Measurements from ENCODE around the gene CGAS.
"Not testable (repeated sequence)": the region's sequence is repeated elsewhere in the genome, so short reads cannot be mapped to it uniquely, and the experiment has no call there.

Gene CGAS

GRCh38 chr6:73452107-73452461 lies at the start of gene CGAS:
TSS of gene CGAS (minus strand) at chr6:73452297. CDS start at chr6:73452181, 116 bp downstream.
- peak; percentile 53 for DNase-seq (ENCODE audit: low spot score)

GRCh38 chr6:73497915-73498314 lies 45.8 kb upstream of the CGAS start:
- no peak for DNase-seq (ENCODE audit: low spot score)

- no peak for DNase-seq (ENCODE audit: low spot score)
Observed at GRCh38 chr6:73491377-73491776, 39.3 kb upstream of the CGAS start.

- no peak for DNase-seq (ENCODE audit: low spot score)
Observed at GRCh38 chr6:73487473-73487872, 35.4 kb upstream of the CGAS start.

- DNase-seq (ENCODE audit: low spot score), result no peak
Observed at GRCh38 chr6:73484438-73484837, 32.3 kb upstream of the CGAS start.

GRCh38 chr6:73481969-73482368 lies 29.9 kb upstream of the CGAS start:
- no peak for DNase-seq (ENCODE audit: low spot score)

GRCh38 chr6:73477407-73477806 lies 25.3 kb upstream of the CGAS start:
- no peak for DNase-seq (ENCODE audit: low spot score)

- DNase-seq (ENCODE audit: low spot score), result no peak
Observed at GRCh38 chr6:73476723-73477122, 24.6 kb upstream of the CGAS start.

- no peak for DNase-seq (ENCODE audit: low spot score)
Observed at GRCh38 chr6:73471686-73472290, 19.7 kb upstream of the CGAS start.

- DNase-seq (ENCODE audit: low spot score), result peak; percentile 89
Observed at GRCh38 chr6:73461537-73462350, 9.6 kb upstream of the CGAS start, which contains the start of gene MTO1. TSS of gene MTO1 (plus strand) at chr6:73461737. CDS start at chr6:73461855, 118 bp downstream.

- DNase-seq (ENCODE audit: low spot score), result no peak
Observed at GRCh38 chr6:73460056-73460455, 8.0 kb upstream of the CGAS start.

GRCh38 chr6:73459474-73459873 lies 7.4 kb upstream of the CGAS start:
- not testable (repeated sequence) for DNase-seq (ENCODE audit: low spot score)

GRCh38 chr6:73455865-73456629 lies 4.0 kb upstream of the CGAS start:
- no peak for DNase-seq (ENCODE audit: low spot score)

- DNase-seq (ENCODE audit: low spot score), result peak; percentile 26
Observed at GRCh38 chr6:73451223-73452106, 632 bp downstream of the CGAS start.

- no peak for DNase-seq (ENCODE audit: low spot score)
Observed at GRCh38 chr6:73443555-73443954, 8.5 kb downstream of the CGAS start.

GRCh38 chr6:73435236-73435635 lies 16.9 kb downstream of the CGAS start:
- no peak for DNase-seq (ENCODE audit: low spot score)

- no peak for DNase-seq (ENCODE audit: low spot score)
Observed at GRCh38 chr6:73421534-73421933, 30.6 kb downstream of the CGAS start.

- no peak for DNase-seq (ENCODE audit: low spot score)
Observed at GRCh38 chr6:73418081-73418741, 33.9 kb downstream of the CGAS start.

- DNase-seq (ENCODE audit: low spot score), result no peak
Observed at GRCh38 chr6:73413102-73413501, 39.0 kb downstream of the CGAS start.

- no peak for DNase-seq (ENCODE audit: low spot score)
Observed at GRCh38 chr6:73409395-73409794, 42.7 kb downstream of the CGAS start.

GRCh38 chr6:73400656-73401055 lies 51.4 kb downstream of the CGAS start:
- no peak for DNase-seq (ENCODE audit: low spot score)
